Activated CD4-positive, alpha-beta T cell treated with anti-CD3 and anti-CD28 coated beads for 24 hours (primary cell): ENCODE measurements around the gene AKR1B15.
"Not testable (repeated sequence)": the region's sequence is repeated elsewhere in the genome, so short reads cannot be mapped to it uniquely, and the experiment has no call there.

ENCODE experiments used
- DNase-seq, 2 donors: peaks; one replicate each; pipeline ENCODE4 v3.0.0-alpha.2; 2020; ENCODE audit warnings: low read depth in 2 of 2

AKR1B15 gene

DNA sequence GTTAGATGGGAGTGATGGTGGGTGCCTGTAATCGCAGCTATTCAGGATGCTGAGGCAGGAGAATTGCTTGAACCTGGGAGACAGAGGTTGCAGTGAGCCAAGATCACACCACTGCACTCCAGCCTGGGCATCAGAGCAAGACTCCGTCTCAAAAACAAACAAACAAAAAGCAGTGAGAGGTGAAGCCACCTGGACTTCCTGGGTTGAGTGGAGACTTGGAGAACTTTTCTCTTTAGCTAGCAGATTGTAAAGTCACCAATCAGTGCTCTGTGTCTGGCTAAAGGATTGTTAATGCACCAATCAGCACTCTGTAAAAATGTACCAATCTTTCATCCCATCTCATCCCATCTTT, 14.5 kb downstream of the AKR1B15 start:
- DNase-seq = not testable (repeated sequence)

- no peak for DNase-seq
Observed at GRCh38 chr7:134565643-134566136, 16.8 kb downstream of the AKR1B15 start.

DNA sequence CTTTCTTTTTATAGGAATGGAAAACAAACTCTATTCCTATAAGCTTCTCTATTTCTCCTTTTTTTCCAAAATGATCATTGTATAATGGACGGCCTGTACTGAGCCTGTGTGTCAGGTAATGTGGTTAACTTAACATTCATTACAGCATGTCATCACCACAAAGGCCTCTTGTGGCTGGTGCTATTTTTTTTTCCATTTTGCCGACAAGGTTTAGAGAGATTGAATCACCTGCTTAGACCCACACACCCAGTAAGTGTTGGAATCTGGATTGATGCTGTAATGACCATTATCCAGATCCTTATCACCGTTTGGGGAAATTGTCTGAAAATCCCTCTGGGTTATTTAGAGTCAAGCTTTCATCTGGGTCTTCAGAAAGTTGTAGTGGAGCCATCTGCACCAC, 18.5 kb downstream of the AKR1B15 start:
- DNase-seq = no peak

DNA sequence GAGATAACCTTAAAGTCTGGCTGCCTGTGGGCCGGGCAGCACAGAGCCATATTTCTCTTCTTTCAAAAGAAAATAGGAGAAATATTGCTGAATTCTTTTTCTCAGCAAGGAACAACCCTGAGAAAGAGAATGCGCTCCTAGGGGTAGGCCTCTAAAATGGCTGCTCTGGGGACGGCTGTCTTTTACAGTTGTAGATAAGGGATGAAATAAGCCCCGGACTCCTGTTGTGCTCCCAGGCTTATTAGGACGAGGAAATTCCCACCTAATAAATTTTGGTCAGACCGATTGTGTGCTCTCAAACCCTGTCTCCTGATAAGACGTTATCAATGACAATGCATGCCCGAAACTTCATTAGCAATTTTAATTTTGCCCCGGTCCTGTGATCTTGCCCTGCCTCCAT, 21.1 kb downstream of the AKR1B15 start:
- not testable (repeated sequence) for DNase-seq

DNA sequence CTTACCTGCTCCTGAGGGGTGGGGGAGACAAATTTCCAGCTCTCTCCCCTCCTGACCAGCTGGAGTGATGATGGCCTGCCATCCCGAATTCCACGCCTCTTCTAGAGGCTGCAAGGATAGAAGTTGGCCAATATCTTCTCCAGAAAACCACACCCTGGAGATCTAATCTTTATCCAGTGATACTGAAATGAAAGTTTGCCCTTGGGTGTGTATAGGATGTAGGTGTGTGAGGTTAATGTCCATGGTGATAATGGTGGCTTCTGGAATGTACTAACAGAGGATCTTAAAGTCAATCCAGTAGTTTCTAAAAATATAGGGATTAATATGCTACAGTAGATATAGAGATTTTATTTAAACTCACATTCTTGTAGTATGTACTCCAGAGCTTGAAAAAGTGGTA, 22.2 kb downstream of the AKR1B15 start:
- DNase-seq = no peak

DNA sequence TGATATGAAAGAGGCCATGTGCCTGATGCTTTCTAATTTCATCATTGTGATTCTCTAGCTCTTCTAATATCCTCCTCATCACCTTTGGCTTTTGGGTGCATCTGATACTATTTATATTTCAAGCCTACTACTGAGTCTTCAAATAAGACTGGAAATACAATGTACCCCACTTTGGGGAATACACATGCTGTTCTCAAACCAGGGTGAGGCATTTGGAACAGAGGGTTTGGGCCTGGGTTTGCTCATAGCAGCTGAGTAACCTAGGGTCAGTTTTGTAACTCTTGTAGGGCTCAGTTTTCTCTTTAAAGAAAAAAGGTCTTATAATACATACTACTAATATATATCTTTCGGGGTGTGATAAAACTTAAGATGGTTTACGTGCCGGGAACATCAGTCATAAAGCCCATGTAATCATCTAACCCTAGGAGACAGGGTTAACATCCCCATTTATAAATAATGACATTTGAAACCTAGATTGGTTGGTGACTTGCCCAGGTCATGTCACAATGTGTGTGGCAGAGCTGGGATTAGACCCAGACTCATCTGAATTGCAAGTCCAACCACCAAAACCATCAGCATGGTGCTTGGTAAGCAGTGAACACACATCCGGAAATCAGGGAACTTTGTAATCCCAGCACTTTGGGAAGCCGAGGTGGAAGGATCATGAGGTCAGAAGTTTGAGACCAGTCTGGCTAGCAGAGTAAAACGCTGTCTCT, 23.0 kb downstream of the AKR1B15 start:
- DNase-seq = no peak

- no peak for DNase-seq
Observed at GRCh38 chr7:134574322-134574721, 25.4 kb downstream of the AKR1B15 start.

DNA sequence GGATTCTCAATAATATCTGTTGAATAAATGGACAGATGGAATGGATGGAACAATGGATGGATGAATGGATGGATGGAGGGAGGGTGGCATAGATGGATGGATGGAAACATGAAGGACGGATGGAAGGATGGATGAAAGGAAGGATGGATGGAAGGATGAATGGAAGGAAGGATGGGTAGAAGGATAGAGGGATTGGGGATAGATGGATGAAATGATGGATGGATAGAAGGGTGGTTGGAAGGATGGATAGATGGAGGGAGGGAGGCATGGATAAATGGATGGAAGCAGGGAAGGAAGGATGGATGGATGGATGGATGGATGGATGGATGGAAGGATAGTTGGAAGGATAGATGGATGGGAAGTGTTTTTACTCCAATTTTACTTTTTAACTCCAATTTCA, 35.4 kb downstream of the AKR1B15 start:
- DNase-seq = no peak

DNA sequence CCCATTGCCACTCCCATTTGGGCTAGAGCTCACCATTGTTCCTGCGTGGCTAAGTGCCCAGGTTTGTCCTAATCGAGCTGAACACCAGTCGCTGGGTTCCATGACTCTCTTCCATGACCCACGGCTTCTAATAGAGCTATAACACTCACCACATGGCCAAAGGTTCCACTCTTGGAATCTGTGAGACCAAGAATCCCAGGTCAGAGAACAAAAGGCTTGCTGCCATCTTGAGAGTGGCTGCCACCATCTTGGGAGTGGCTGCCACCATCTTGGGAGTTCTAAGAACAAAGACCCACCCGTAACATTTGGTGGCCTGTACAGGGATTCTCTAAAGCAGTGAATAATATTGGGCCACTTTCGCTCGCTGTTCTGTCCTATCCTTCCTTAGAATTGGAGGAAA, 37.0 kb downstream of the AKR1B15 start:
- no peak for DNase-seq

- DNase-seq = no peak
Observed at GRCh38 chr7:134587750-134588149, 38.8 kb downstream of the AKR1B15 start.

- DNase-seq = no peak
Observed at GRCh38 chr7:134589491-134589941, 40.6 kb downstream of the AKR1B15 start.

DNA sequence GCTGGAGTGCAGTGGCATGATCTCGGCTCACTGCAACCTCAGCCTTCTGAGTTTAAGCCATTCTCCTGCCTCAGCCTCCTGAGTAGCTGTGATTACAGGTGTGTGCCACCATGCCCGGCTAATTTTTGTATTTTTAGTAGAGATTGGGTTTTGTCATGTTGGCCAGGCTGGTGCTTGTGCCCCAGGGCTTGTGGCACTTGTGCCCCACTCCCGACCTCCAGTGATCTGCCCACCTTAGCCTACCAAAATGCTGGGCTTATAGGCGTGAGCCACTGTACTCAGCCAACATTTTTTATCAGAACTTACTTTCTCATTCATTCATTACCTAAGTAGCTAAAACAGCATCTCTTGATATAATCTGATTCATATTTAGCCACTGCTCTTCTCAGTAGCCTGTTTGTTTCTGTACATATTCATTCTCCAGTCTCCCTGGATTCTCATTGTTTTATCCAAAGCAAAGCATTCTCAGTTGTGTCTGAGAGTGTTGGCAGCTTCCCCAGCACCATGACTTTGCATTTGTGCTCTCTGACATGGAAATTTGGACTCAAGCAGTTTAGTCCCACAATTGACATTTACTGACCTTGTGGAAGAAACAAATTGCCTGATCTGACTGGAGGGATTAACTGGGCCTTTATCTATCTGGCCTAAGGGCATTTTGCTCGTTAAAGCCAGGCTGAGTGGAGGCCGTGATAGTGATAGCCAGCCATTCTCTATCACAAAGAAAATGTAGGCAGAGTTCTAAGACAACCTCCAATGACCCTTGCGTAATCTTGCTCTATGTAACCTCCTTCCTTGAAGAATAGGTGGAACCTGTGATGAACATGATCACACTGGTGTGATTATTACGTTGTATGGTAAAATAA, 44.9 kb downstream of the AKR1B15 start:
- DNase-seq = no peak

DNA sequence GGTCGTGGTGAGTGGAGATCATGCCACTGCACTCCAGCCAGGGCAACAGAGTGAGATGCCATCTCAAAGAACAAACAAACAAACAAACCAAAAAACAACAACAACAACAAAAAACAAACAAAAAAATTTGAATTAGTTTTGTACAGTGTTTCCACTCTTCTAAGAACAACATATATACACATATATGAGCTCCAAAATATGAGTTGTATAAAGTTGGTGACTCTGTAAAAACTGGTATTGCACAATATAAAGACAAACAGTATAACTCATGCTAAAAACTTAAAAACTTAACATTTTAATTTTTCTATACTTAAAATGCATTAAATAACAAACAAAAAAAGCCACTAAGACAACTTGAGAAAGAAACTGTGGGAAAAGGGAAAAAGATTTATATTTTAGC, 46.0 kb downstream of the AKR1B15 start:
- no peak for DNase-seq

DNA sequence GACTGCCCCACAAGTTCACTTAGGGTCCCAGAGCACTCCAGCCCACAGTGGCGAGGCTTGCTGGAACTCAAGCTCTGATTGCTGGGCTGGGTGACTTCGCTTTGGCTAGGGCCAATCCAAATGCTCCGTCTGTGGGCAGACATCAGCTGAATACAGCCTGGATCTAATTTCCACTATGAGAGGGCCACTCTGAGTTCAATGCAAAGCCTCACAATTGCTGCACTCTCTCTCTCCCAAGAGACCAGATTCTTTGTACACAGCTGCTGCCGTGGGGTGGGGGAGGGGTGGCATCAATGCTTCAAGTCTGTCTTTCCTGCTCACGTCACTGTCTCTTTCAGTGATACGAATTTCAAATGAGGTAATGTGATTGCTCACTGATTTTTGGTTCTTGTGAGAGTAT, 50.5 kb downstream of the AKR1B15 start:
- no peak for DNase-seq

DNA sequence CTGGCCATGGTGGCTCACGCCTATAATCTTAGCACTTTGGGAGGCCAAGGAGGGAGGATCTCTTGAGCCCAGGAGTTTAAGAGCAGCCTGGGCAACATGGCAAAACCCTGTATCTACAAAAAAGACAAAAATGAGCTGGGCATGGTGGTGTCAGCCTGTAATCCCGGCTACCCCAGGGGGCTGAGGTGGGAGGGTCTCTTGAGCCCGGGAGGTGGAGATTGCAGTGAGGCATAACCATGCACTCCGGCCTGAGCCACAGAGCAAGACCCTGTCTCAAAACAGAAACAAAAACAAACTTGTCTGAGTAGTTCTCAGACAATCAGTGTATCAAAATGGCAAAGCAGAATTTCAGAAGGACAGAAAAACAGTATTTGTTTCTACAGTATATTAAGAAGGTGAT, 52.5 kb downstream of the AKR1B15 start:
- DNase-seq = no peak

DNA sequence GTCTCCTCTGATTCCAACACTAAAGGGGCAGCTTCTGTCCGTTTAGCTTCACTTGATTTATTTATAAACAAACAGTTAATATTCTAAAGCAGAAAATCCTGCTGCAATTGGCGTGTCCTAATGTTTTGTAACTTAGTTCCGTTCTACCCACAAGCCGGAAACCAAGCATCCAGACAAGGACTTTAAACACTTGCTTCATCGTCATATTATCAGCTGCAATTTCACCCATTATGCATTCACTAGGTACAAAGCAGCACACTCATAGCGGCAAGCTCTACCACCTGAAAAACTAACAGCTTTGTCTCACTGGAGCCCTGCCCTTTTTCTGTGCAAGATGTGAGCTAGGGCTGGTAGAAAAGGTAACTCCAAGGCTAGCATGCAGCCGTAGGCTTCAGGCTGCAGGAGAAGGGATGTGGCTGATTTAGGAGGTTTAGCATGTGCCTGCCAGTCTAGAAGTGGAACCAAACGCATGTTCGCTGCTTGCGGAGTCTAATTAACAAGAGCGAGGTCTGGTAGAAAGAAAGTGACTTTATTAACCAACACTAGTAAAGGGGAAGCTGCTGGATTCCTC, 54.1 kb downstream of the AKR1B15 start:
- DNase-seq = no peak

- peak; percentile 33 to 38 for DNase-seq
Observed at GRCh38 chr7:134605978-134606923, 57.3 kb downstream of the AKR1B15 start.

DNA sequence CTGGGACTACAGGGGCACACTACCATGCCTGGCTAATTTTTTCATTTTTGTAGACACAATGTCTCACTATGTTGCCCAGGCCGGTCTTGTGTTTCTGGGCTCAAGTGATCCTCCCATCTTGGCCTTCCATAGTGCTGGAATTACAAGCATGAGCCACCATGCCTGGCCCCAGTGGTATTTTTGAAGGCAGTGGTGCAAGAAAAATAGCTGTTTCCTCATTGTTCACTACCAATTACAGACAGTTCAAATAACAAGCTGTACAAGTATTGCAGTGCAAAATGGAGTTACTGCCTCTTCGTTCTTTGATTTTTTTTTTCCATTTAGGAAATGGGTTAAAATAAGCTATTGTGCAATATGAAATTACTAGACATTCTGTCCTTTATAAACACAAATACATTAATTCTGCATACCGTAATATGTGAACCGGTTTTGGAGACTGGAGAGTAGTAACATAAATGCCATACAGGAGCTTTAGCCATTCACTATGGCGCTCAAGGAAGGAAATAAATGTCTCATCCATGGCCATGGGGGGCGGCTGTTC, 62.8 kb downstream of the AKR1B15 start:
- DNase-seq = no peak

- DNase-seq = no peak
Observed at GRCh38 chr7:134612197-134612596, 63.3 kb downstream of the AKR1B15 start.

GRCh38 chr7:134613623-134614347, 64.9 kb downstream of the AKR1B15 start:
- DNase-seq = no peak

GRCh38 chr7:134616611-134617010, 67.7 kb downstream of the AKR1B15 start:
- DNase-seq = no peak
